ENCODE data around the gene MVB12B. TPM values are rescaled to one million over a fixed set of nuclear protein-coding genes. Genes with fewer than 3 reads are reported as not detected.

The MVB12B gene
- total RNA-seq, 1 experiment from 2014 or later: 6.2 TPM

GRCh38 chr9:126423142-126423915, 96.7 kb downstream of the MVB12B start:
- no peak for DNase-seq (ENCODE audit: low read depth)

GRCh38 chr9:126423916-126424185, 97.2 kb downstream of the MVB12B start:
- DNase-seq (ENCODE audit: low read depth): no peak

- DNase-seq (ENCODE audit: low read depth): no peak
Measured at GRCh38 chr9:126424511-126424910, 97.9 kb downstream of the MVB12B start.

GRCh38 chr9:126428534-126429175, 102.0 kb downstream of the MVB12B start:
- no peak for DNase-seq (ENCODE audit: low read depth)

- no peak for DNase-seq (ENCODE audit: low read depth)
Measured at GRCh38 chr9:126429190-126429589, 102.6 kb downstream of the MVB12B start.

GRCh38 chr9:126430124-126430523, 103.5 kb downstream of the MVB12B start:
- DNase-seq (ENCODE audit: low read depth): no peak

GRCh38 chr9:126431077-126431742, 104.6 kb downstream of the MVB12B start:
- no peak for DNase-seq (ENCODE audit: low read depth)

GRCh38 chr9:126432659-126433058, 106.0 kb downstream of the MVB12B start:
- no peak for DNase-seq (ENCODE audit: low read depth)

GRCh38 chr9:126435105-126435504, 108.5 kb downstream of the MVB12B start:
- DNase-seq (ENCODE audit: low read depth): no peak

- DNase-seq (ENCODE audit: low read depth): no peak
Measured at GRCh38 chr9:126435626-126436025, 109.0 kb downstream of the MVB12B start.

- peak; percentile 36 for DNase-seq (ENCODE audit: low read depth)
Measured at GRCh38 chr9:126436545-126437267, 110.1 kb downstream of the MVB12B start.

GRCh38 chr9:126437268-126437666, 110.6 kb downstream of the MVB12B start:
- DNase-seq (ENCODE audit: low read depth): no peak

GRCh38 chr9:126437701-126438100, 111.1 kb downstream of the MVB12B start:
- no peak for DNase-seq (ENCODE audit: low read depth)

- DNase-seq (ENCODE audit: low read depth): no peak
Measured at GRCh38 chr9:126438741-126439401, 112.2 kb downstream of the MVB12B start.

- peak; percentile 59 for DNase-seq (ENCODE audit: low read depth)
Measured at GRCh38 chr9:126439402-126439765, 112.8 kb downstream of the MVB12B start.

GRCh38 chr9:126439883-126440653, 113.4 kb downstream of the MVB12B start:
- no peak for DNase-seq (ENCODE audit: low read depth)

GRCh38 chr9:126440940-126441339, 114.3 kb downstream of the MVB12B start:
- DNase-seq (ENCODE audit: low read depth): no peak

- DNase-seq (ENCODE audit: low read depth): no peak
Measured at GRCh38 chr9:126442636-126443035, 116.0 kb downstream of the MVB12B start.

- DNase-seq (ENCODE audit: low read depth): no peak
Measured at GRCh38 chr9:126443144-126443543, 116.5 kb downstream of the MVB12B start.

GRCh38 chr9:126448136-126448535, 121.5 kb downstream of the MVB12B start:
- no peak for DNase-seq (ENCODE audit: low read depth)
